HFFc6 (cell line): Measurements from ENCODE around the gene GPRIN3. TPM values are rescaled to one million over a fixed set of nuclear protein-coding genes. Genes with fewer than 3 reads are reported as not detected.

Experiments used
- DNase-seq: peaks from one replicate; pipeline ENCODE4 v3.0.0-alpha.2; 2018
- H3K27ac Mint-ChIP-seq: 2 replicates; pipeline ENCODE4 v1.8.0; 2020; ENCODE audit warnings: mild to moderate bottlenecking, mixed read lengths
- H3K27me3 Mint-ChIP-seq: 2 replicates; pipeline ENCODE4 v1.8.0; 2021; ENCODE audit warnings: mild to moderate bottlenecking, moderate library complexity, mixed read lengths; ENCODE audit not compliant: insufficient read depth
- H3K36me3 Mint-ChIP-seq: 2 replicates; pipeline ENCODE4 v1.8.0; 2021; ENCODE audit warnings: low read depth, mixed read lengths
- H3K4me1 Mint-ChIP-seq: 2 replicates; pipeline ENCODE4 v1.8.0; 2020; ENCODE audit warnings: low read depth, mixed read lengths
- H3K4me3 Mint-ChIP-seq: 2 replicates; pipeline ENCODE4 v1.8.0; 2020; ENCODE audit warnings: mild to moderate bottlenecking, moderate library complexity, mixed read lengths
- H3K9me3 Mint-ChIP-seq: 2 replicates; pipeline ENCODE4 v1.8.0; 2020; ENCODE audit warnings: mild to moderate bottlenecking, mixed read lengths
- total RNA-seq, 6 experiments: library from RNA; stranded (reverse); fragmentation: NEBNext Ultra II Directional; extraction: Animal tissue kit (Norgen Biotek cat#: 25700); gene quantifications; 2 replicates in 1 of 6; 3 replicates in 5 of 6; pipeline ENCODE4 v1.2.3, GENCODE V29; 2021
- TF ChIP-seq, protein P1 (sequence below): fragments of 200-600 bp; sonication (generic); IDR thresholded peaks from 2 replicates; pipeline ENCODE4 v1.5.0; 2021; ENCODE audit warnings: antibody characterized with exemption, mild to moderate bottlenecking

GPRIN3 gene
- total RNA-seq, 6 experiments from 2014 or later, result under 0.01 to 0.28 (median 0.04) TPM

GRCh38 chr4:89301902-89302301 lies 5.7 kb downstream of the GPRIN3 start:
- no peak overlapping the region for H3K27ac Mint-ChIP-seq
- no peaks in the 10 kb centered on the region for H3K9me3 Mint-ChIP-seq

DNA sequence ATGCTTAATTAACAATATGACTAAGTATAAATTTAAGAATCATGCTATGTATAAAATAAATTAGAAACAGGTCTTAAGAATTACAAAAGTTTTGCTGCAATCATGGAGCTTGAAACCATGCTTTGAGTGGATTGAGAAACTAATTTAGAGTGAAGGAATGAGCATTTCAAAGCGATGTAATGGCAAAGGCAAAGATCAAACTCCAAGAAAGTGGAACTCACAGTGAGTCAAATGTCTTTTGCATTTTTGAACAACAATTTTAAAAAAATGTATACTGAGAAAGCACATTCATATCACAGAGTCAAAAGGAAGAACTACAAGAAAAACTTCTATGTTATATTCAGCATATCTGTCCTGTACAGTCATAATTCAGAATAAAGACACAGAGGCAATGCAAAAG lies 6.6 kb downstream of the GPRIN3 start:
- H3K36me3 Mint-ChIP-seq, result no peaks in the 10 kb centered on the region
- DNase-seq, result no peak
- peaks cover 12% of the 10 kb centered on the region for H3K27me3 Mint-ChIP-seq
- H3K4me3 Mint-ChIP-seq, result no peak overlapping the region
- no peak overlapping the region for H3K27ac Mint-ChIP-seq
- TF ChIP-seq, protein P1, sequence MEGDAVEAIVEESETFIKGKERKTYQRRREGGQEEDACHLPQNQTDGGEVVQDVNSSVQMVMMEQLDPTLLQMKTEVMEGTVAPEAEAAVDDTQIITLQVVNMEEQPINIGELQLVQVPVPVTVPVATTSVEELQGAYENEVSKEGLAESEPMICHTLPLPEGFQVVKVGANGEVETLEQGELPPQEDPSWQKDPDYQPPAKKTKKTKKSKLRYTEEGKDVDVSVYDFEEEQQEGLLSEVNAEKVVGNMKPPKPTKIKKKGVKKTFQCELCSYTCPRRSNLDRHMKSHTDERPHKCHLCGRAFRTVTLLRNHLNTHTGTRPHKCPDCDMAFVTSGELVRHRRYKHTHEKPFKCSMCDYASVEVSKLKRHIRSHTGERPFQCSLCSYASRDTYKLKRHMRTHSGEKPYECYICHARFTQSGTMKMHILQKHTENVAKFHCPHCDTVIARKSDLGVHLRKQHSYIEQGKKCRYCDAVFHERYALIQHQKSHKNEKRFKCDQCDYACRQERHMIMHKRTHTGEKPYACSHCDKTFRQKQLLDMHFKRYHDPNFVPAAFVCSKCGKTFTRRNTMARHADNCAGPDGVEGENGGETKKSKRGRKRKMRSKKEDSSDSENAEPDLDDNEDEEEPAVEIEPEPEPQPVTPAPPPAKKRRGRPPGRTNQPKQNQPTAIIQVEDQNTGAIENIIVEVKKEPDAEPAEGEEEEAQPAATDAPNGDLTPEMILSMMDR, result no peak
- H3K9me3 Mint-ChIP-seq, result no peaks in the 10 kb centered on the region
- H3K4me1 Mint-ChIP-seq, result peaks cover 28% of the 10 kb centered on the region

More at GRCh38 chr4:89301902-89302301, 5.7 kb downstream of the GPRIN3 start:
- H3K4me1 Mint-ChIP-seq, result peaks cover 30% of the 10 kb centered on the region
- peaks cover 12% of the 10 kb centered on the region for H3K27me3 Mint-ChIP-seq
- H3K4me3 Mint-ChIP-seq, result no peak overlapping the region
- no peaks in the 10 kb centered on the region for H3K36me3 Mint-ChIP-seq
- no peak for DNase-seq
- TF ChIP-seq, protein P1, result no peak

- no peak overlapping the region for H3K4me3 Mint-ChIP-seq
- peaks cover 23% of the 10 kb centered on the region; the same call in 1 of the 2 replicates for H3K4me1 Mint-ChIP-seq
- no peaks in the 10 kb centered on the region for H3K36me3 Mint-ChIP-seq
- no peak overlapping the region for H3K27ac Mint-ChIP-seq
- TF ChIP-seq, protein P1, result no peak
- H3K27me3 Mint-ChIP-seq, result peaks cover 12% of the 10 kb centered on the region
- H3K9me3 Mint-ChIP-seq, result no peaks in the 10 kb centered on the region
- DNase-seq, result no peak
Measured at GRCh38 chr4:89300499-89300898, 7.1 kb downstream of the GPRIN3 start.

DNA sequence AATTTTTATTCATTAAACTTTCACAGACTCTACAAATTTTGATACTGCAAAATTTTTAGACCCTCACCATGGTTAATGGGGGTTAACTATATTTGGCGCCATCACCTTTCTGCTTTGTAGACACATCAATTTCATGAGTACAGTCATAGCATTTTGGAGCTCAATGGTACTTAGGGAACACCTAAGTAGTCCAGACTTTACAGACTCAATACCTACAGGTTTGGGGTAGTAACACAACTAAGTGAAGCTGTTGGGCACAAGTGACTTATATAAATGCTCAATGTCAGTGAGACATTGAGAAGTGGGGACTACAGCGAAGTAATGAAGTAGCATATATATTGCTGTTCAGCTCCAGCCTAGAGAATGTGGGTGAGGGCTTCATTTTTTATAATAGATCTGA lies 7.5 kb downstream of the GPRIN3 start:
- Mint-ChIP-seq H3K27ac (no peak overlapping the region), H3K4me1 (peaks cover 18% of the 10 kb centered on the region; the same call in 1 of the 2 replicates), H3K36me3 (no peaks in the 10 kb centered on the region), H3K27me3 (peaks cover 13% of the 10 kb centered on the region), H3K4me3 (no peak overlapping the region), H3K9me3 (no peaks in the 10 kb centered on the region)
- TF ChIP-seq, protein P1, result no peak
- DNase-seq, result no peak

DNA sequence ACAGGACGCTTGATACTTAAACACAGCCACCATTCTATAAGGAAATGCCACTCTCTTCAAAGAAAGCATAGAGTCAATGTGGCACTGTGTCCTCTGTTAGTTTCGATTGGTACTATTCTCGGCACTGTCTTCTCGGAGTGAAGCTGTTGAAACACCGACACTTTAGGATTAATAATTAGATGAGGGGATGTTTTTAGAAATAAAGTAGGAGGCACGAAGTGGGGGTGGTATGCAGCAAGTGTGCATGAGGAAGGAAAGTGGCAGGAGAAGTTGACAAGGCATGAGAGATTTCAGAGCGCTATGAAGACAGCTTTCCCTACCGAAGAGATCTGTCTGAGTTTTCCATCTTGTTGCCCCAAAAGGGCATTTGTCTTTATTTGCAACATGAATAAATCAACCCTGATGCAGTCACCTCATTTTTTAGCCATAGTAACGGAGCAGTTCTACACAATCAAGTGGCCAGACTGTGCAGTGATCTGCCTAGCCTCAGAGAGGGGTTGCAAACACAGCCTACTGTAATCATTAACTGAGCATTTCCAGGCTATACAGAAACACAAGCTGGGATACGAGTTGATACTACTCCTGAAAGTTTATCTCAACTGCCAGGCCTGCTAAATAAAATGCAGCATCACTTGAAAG lies 8.3 kb downstream of the GPRIN3 start:
- peaks cover 18% of the 10 kb centered on the region; the same call in 1 of the 2 replicates for H3K4me1 Mint-ChIP-seq
- H3K27ac Mint-ChIP-seq, result no peak overlapping the region
- H3K27me3 Mint-ChIP-seq, result peaks cover 13% of the 10 kb centered on the region
- H3K9me3 Mint-ChIP-seq, result no peaks in the 10 kb centered on the region
- TF ChIP-seq, protein P1, result no peak
- no peak overlapping the region for H3K4me3 Mint-ChIP-seq
- DNase-seq, result no peak
- no peaks in the 10 kb centered on the region for H3K36me3 Mint-ChIP-seq
